Caco-2 (cell line): ENCODE results near the gene SPTLC2. TPM values are rescaled to one million over a fixed set of nuclear protein-coding genes. Genes with fewer than 3 reads are reported as not detected.

ENCODE experiments used
- BruUV-seq: library from RNA; stranded (reverse); fragments of 400-500 nt; replicated peaks from 2 replicates; lab custom pipeline; 2021; lab: Mats Ljungman, UMichigan
- CTCF ChIA-PET: fragments of 300-600 bp; sonication (Branson Sonifier 250); formaldehyde crosslinking; loops from one replicate; lab custom pipeline; 2022; ENCODE audit warnings: antibody characterized with exemption; lab: Charles Lee
- POLR2A ChIA-PET: fragments of 300-600 bp; sonication (Branson Sonifier 250); formaldehyde crosslinking; loops from one replicate; lab custom pipeline; 2022; ENCODE audit warnings: antibody characterized with exemption; lab: Charles Lee
- DNase-seq, 2 experiments: peaks; one replicate each; pipeline versions ENCODE4 v3.0.0 to v3.0.0-alpha.2; 2020 to 2022
- H3K27me3 ChIP-seq: replicated peaks from 2 replicates; pipeline ENCODE4 v1.6.0; 2011; ENCODE audit warnings: low read length; ENCODE audit not compliant: control insufficient read depth, insufficient read depth
- H3K36me3 ChIP-seq: 2 replicates; pipeline ENCODE4 v1.5.1; 2011; ENCODE audit warnings: low read length; ENCODE audit not compliant: control insufficient read depth, insufficient read depth
- H3K4me1 ChIP-seq: fragments of 250-450 bp; sonication (Bioruptor Pico); 2 replicates; pipeline ENCODE4 v1.5.1; 2020; ENCODE audit warnings: mild to moderate bottlenecking
- H3K4me3 ChIP-seq: 2 replicates; pipeline ENCODE4 v1.5.1; 2011; ENCODE audit warnings: low read depth, mild to moderate bottlenecking, control low read depth, low read length
- H3K9me3 ChIP-seq: fragments of 250-450 bp; sonication (Bioruptor Pico); 2 replicates; pipeline ENCODE4 v1.5.1; 2020; ENCODE audit warnings: mild to moderate bottlenecking, moderate library complexity
- H3K27ac Mint-ChIP-seq: one replicate; pipeline ENCODE4 v1.8.0; 2022; ENCODE audit warnings: mixed read lengths; ENCODE audit not compliant: unreplicated experiment
- H3K27me3 Mint-ChIP-seq: one replicate; pipeline ENCODE4 v1.8.0; 2022; ENCODE audit warnings: mixed read lengths; ENCODE audit not compliant: insufficient read depth, unreplicated experiment
- H3K36me3 Mint-ChIP-seq: one replicate; pipeline ENCODE4 v1.8.0; 2022; ENCODE audit warnings: mild to moderate bottlenecking, mixed read lengths; ENCODE audit not compliant: insufficient read depth, unreplicated experiment
- H3K4me1 Mint-ChIP-seq: one replicate; pipeline ENCODE4 v1.8.0; 2022; ENCODE audit warnings: low read depth, mixed read lengths; ENCODE audit not compliant: unreplicated experiment
- H3K4me3 Mint-ChIP-seq: one replicate; pipeline ENCODE4 v1.8.0; 2022; ENCODE audit warnings: mild to moderate bottlenecking, moderate library complexity, mixed read lengths; ENCODE audit not compliant: unreplicated experiment
- H3K9me3 Mint-ChIP-seq: one replicate; pipeline ENCODE4 v1.8.0; 2022; ENCODE audit warnings: mixed read lengths; ENCODE audit not compliant: unreplicated experiment
- intact Hi-C: fragments of 100-400 bp; cut with micrococcal nuclease; formaldehyde crosslinking; loops from one replicate; pipeline ENCODE4 v1.10.0; 2022; ENCODE audit not compliant: unreplicated experiment
- total RNA-seq: library from RNA; stranded (reverse); gene quantifications from 2 replicates; pipeline ENCODE4 v1.2.3, GENCODE V29; 2022
- TF ChIP-seq, protein P1 (sequence below), 2 experiments: fragments of 200-600 bp in 1 of 2; IDR thresholded peaks; 1 replicate in 1 of 2; 2 replicates in 1 of 2; pipeline versions ENCODE4 v1.5.1 to v1.8.0; 2011 to 2022; ENCODE audit warnings: antibody characterized with exemption in 1 of 2, control low read depth in 1 of 2, inconsistent platforms in 1 of 2, low read depth in 1 of 2, low read length in 1 of 2, mild to moderate bottlenecking in 1 of 2, moderate library complexity in 1 of 2; ENCODE audit not compliant: insufficient read depth in 1 of 2, severe bottlenecking in 1 of 2, unreplicated experiment in 1 of 2

The SPTLC2 gene
- total RNA-seq, 1 experiment from 2014 or later, result 49.6 TPM

DNA sequence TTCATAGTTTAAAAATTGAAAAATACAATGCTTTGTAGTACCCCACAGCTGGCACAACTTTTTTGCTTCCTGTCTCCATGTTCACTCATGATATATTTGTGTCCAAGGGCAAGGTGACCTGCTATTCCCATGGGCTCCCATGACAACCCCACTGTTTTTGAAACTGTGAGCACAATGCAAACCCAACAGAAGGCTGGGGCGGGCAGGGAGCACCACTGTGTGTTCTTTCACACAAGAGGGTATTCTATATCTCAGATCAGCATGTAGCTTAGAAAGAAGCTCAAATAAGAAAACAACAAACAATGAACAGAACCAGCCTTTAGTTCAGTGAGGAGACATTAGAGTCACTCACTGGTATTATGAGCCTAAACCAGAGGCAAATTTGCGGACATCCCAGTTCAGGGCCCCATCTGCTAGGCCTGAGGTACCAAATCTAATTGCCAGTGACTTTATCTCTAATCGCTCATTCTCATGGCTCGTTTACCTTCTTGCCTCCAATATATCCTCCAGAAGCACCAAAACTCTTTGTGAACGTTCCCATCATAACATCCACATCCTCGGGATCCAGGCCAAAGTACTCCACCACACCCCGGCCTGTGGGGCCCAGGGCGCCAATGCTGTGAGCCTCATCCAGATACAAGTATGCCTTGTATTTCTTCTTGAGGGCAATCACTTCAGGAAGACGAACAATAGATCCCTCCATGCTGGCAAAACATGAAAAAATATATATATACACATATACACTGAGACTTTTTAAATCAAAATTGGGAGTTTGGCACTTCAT is 61.4 kb downstream of the SPTLC2 start:
- no peaks in the 10 kb centered on the region for H3K9me3 ChIP-seq
- Mint-ChIP-seq H3K4me1 (no peaks in the 10 kb centered on the region), H3K27ac (no peak overlapping the region), H3K9me3 (no peaks in the 10 kb centered on the region), H3K4me3 (no peak overlapping the region), H3K27me3 (no peaks in the 10 kb centered on the region), H3K36me3 (peaks cover 73% of the 10 kb centered on the region)
- no peaks in the 10 kb centered on the region for H3K36me3 ChIP-seq
- ChIA-PET CTCF (interaction anchor here (1.0 kb wide), 1 partner anchor 11 kb away, joined by 3 read pairs; no protein-coding TSS in a partner anchor), POLR2A (no interaction called here)
- H3K4me3 ChIP-seq, result no peak overlapping the region
- H3K4me1 ChIP-seq, result no peaks in the 10 kb centered on the region
- no TSS peak for BruUV-seq
- intact Hi-C loops, result no loop called here
- no peak for DNase-seq
- TF ChIP-seq, protein P1, sequence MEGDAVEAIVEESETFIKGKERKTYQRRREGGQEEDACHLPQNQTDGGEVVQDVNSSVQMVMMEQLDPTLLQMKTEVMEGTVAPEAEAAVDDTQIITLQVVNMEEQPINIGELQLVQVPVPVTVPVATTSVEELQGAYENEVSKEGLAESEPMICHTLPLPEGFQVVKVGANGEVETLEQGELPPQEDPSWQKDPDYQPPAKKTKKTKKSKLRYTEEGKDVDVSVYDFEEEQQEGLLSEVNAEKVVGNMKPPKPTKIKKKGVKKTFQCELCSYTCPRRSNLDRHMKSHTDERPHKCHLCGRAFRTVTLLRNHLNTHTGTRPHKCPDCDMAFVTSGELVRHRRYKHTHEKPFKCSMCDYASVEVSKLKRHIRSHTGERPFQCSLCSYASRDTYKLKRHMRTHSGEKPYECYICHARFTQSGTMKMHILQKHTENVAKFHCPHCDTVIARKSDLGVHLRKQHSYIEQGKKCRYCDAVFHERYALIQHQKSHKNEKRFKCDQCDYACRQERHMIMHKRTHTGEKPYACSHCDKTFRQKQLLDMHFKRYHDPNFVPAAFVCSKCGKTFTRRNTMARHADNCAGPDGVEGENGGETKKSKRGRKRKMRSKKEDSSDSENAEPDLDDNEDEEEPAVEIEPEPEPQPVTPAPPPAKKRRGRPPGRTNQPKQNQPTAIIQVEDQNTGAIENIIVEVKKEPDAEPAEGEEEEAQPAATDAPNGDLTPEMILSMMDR (IDR thresholded peaks at IDR 0.05; ENCODE audit: insufficient read depth in 1 of 2, low read depth in 1 of 2, low read length in 1 of 2, severe bottlenecking in 1 of 2, unreplicated experiment in 1 of 2), result no peak
- H3K27me3 ChIP-seq, result no peaks in the 10 kb centered on the region

- BruUV-seq, result no TSS peak
- no peaks in the 10 kb centered on the region for H3K36me3 ChIP-seq
- TF ChIP-seq, protein P1 (IDR thresholded peaks at IDR 0.05; ENCODE audit: insufficient read depth in 1 of 2, low read depth in 1 of 2, low read length in 1 of 2, severe bottlenecking in 1 of 2, unreplicated experiment in 1 of 2), result no peak
- H3K27me3 ChIP-seq, result no peaks in the 10 kb centered on the region
- ChIA-PET CTCF (interaction anchor here (1.0 to 1.8 kb wide), 2 partner anchors 10 to 95 kb away, joined by 3 to 7 read pairs; no protein-coding TSS in a partner anchor), POLR2A (no interaction called here)
- intact Hi-C loops, result no loop called here
- Mint-ChIP-seq H3K36me3 (peaks cover 81% of the 10 kb centered on the region), H3K27ac (no peak overlapping the region), H3K9me3 (no peaks in the 10 kb centered on the region), H3K4me1 (no peaks in the 10 kb centered on the region), H3K4me3 (no peak overlapping the region), H3K27me3 (no peaks in the 10 kb centered on the region)
- no peaks in the 10 kb centered on the region for H3K9me3 ChIP-seq
- H3K4me3 ChIP-seq, result no peak overlapping the region
- DNase-seq, result no peak
- H3K4me1 ChIP-seq, result no peaks in the 10 kb centered on the region
These were observed 62.2 kb downstream of the SPTLC2 start for GRCh38 chr14:77554207-77554606.

DNA sequence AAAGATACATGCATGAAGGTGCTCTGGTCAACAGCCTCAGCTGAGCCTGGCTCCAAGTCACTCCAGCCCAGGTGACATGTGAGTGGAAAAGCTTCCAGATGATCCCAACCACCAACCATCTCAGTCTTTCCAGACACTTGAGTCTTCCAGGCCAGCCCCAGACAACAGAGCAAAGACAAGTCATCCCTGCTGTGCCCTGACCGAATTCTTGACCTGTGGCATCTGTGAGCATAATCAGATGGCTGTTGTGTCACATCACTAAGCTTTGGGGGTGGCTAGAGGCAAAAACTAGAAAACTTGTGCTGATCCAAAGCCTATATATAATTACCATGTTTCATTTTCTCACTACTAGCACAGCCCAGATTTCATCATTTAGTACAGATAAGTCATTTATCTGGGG is 67.0 kb downstream of the SPTLC2 start:
- H3K36me3 ChIP-seq, result peaks cover 1% of the 10 kb centered on the region
- H3K36me3 Mint-ChIP-seq, result peaks cover 84% of the 10 kb centered on the region
- no TSS peak for BruUV-seq

More for the DNA sequence above, 67.0 kb downstream of the SPTLC2 start:
- no peaks in the 10 kb centered on the region for H3K4me1 Mint-ChIP-seq
- H3K27me3 Mint-ChIP-seq, result no peaks in the 10 kb centered on the region
- ChIA-PET POLR2A (no interaction called here), CTCF (no interaction called here)
- peaks cover 4% of the 10 kb centered on the region; the same call in 1 of the 2 replicates for H3K4me1 ChIP-seq
- H3K9me3 ChIP-seq, result no peaks in the 10 kb centered on the region
- TF ChIP-seq, protein P1 (IDR thresholded peaks at IDR 0.05; ENCODE audit: insufficient read depth in 1 of 2, low read depth in 1 of 2, low read length in 1 of 2, severe bottlenecking in 1 of 2, unreplicated experiment in 1 of 2), result no peak
- no peaks in the 10 kb centered on the region for H3K9me3 Mint-ChIP-seq
- H3K4me3 Mint-ChIP-seq, result no peak overlapping the region
- no peak for DNase-seq
- H3K27me3 ChIP-seq, result no peaks in the 10 kb centered on the region
- H3K27ac Mint-ChIP-seq, result no peak overlapping the region
- no peak overlapping the region for H3K4me3 ChIP-seq
- intact Hi-C loops, result no loop called here
